ENCODE results near the gene CLEC3B. TPM values are rescaled to one million over a fixed set of nuclear protein-coding genes. Genes with fewer than 3 reads are reported as not detected.

CLEC3B gene
- total and polyA plus RNA-seq, 2 of the 8 experiments (the other 6 are each of a cell fraction or from before 2014, with no cell fraction given): 0.32 TPM; not detected in 1

- CTCF ChIA-PET (ENCODE audit: partially characterized antibody): interaction anchor here (0.5 to 1.8 kb wide), 16 partner anchors 8 to 581 kb away, joined by 3 to 9 read pairs (median 4); partner anchors contain the start of gene CDCP1
- H3K36me3 ChIP-seq (ENCODE audit: control insufficient read depth in 2 of 4, insufficient read depth in 4 of 4, low read length in 3 of 4): peaks cover 0 to 4% (median under 1%) of the 10 kb centered on the region in 4 experiments; a peak in 2 of 8 replicates
- no peaks in the 10 kb centered on the region for H3K4me1 ChIP-seq (replicated peaks in 1 of 4; ENCODE audit: control insufficient read depth in 3 of 4, insufficient read depth in 4 of 4, low read length in 3 of 4)
- no peak overlapping the region for H3K14ac ChIP-seq (ENCODE audit: insufficient read length)
- H3K27me3 ChIP-seq (replicated peaks in 1 of 4; ENCODE audit: control insufficient read depth in 3 of 4, extremely low read depth in 1 of 4, insufficient read depth in 3 of 4, low read length in 3 of 4): no peaks in the 10 kb centered on the region
- no peak overlapping the region for H3K18ac ChIP-seq (ENCODE audit: extremely low read depth, low read length)
- H3K79me1 ChIP-seq (ENCODE audit: low read depth, low read length): no peaks in the 10 kb centered on the region
- no peak overlapping the region for H2BK5ac ChIP-seq (ENCODE audit: low read depth, low read length)
- 74% methylated on average over 1 of the region's 1 CpG; no CpG with 5 or more reads in 1 of the 2 experiments for WGBS, 2 experiments (ENCODE audit: extremely low coverage in 1 of 2, insufficient coverage in 1 of 2, insufficient read length in 1 of 2, insufficient replicate concordance in 2 of 2, low coverage in 1 of 2, low lambda C conversion rate in 2 of 2, missing lambda C conversion rate in 1 of 2)
- H2AK5ac ChIP-seq (ENCODE audit: low read depth, low read length): no peak overlapping the region
- H3K9me3 ChIP-seq (ENCODE audit: insufficient read depth in 2 of 2, low read depth in 1 of 2, low read length in 1 of 2): no peaks in the 10 kb centered on the region
- H4K20me1 ChIP-seq (replicated peaks in 1 of 2; ENCODE audit: control insufficient read depth in 1 of 2, insufficient read depth in 2 of 2, low read length in 2 of 2): no peaks in the 10 kb centered on the region
- H3K56ac ChIP-seq (replicated peaks; ENCODE audit: insufficient read length, low read depth, low read length): no peak overlapping the region
- no peaks in the 10 kb centered on the region for H3K23me2 ChIP-seq (ENCODE audit: low read depth, low read length)
- no peak overlapping the region for H3K4me2 ChIP-seq (ENCODE audit: insufficient read depth in 1 of 2, low read depth in 2 of 2, low read length in 2 of 2)
- no peak overlapping the region for H4K91ac ChIP-seq (replicated peaks; ENCODE audit: insufficient read length, low read length)
- no peak overlapping the region for H3K4ac ChIP-seq (replicated peaks; ENCODE audit: insufficient read length, low read depth, low read length)
- H3K79me2 ChIP-seq (ENCODE audit: control insufficient read depth in 1 of 2, insufficient read depth in 2 of 2, low read length in 2 of 2): no peaks in the 10 kb centered on the region
- no peak overlapping the region for H4K8ac ChIP-seq (ENCODE audit: extremely low read depth, insufficient read depth, low read length)
- no peak overlapping the region for H2BK15ac ChIP-seq (ENCODE audit: low read length)
- H2BK20ac ChIP-seq (ENCODE audit: low read length): no peak overlapping the region
- no peak overlapping the region for H3K9ac ChIP-seq (replicated peaks in 1 of 4; ENCODE audit: extremely low read depth in 1 of 4, low read depth in 3 of 4, low read length in 3 of 4)
- H2BK120ac ChIP-seq (replicated peaks; ENCODE audit: low read depth, low read length): no peak overlapping the region
- H4K5ac ChIP-seq (ENCODE audit: insufficient read length, low read depth, low read length): no peak overlapping the region
- no peak overlapping the region for H3K27ac ChIP-seq (ENCODE audit: low read depth, low read length)
- H2BK12ac ChIP-seq (ENCODE audit: low read depth, low read length): no peak overlapping the region
- no peak overlapping the region for H2AFZ ChIP-seq (ENCODE audit: low read length)
- DNase-seq (ENCODE audit: low read depth in 1 of 2, low spot score in 2 of 2) (no peak), FAIRE-seq (no peak)
- no peak overlapping the region for H3K23ac ChIP-seq (ENCODE audit: insufficient read length)
- POLR2A ChIA-PET (ENCODE audit: partially characterized antibody): no interaction called here
- H3K4me3 ChIP-seq (ENCODE audit: extremely low read depth in 1 of 4, insufficient read depth in 2 of 4, low read depth in 3 of 4, low read length in 4 of 4): no peak overlapping the region
- TF ChIP-seq GABPA (IDR thresholded peaks at IDR 0.05; ENCODE audit: borderline replicate concordance, insufficient read depth, low read length): no peak
- no peak for TF ChIP-seq FOSL1 (IDR thresholded peaks at IDR 0.05; ENCODE audit: insufficient read depth, low read depth, low read length)
Measured at GRCh38 chr3:45079715-45080114, 53.6 kb downstream of the CLEC3B start.
